Adrenal gland (tissue), 5 donors: ENCODE measurements around the gene TBXAS1.

ENCODE experiments used
- CTCF ChIP-seq, 6 experiments: fragments of 450-650 bp in 4 of 6; fragments of 200-600 bp in 2 of 6; sonication (generic) in 1 of 6; IDR thresholded peaks; 1 replicate in 5 of 6; 2 replicates in 1 of 6; pipeline versions ENCODE4 v1.5.1 to v1.8.0; 2016 to 2021; ENCODE audit warnings: antibody characterized with exemption in 6 of 6, mild to moderate bottlenecking in 2 of 6, moderate library complexity in 1 of 6
- POLR2A ChIP-seq, 2 donors: fragments of 450-650 bp; IDR thresholded peaks; one replicate each; pipeline ENCODE4 v1.6.1; 2017; ENCODE audit warnings: antibody characterized with exemption in 2 of 2, mild to moderate bottlenecking in 2 of 2, moderate library complexity in 1 of 2
- donor health status: DM: no; HTN: no; CAD: no.

DNA sequence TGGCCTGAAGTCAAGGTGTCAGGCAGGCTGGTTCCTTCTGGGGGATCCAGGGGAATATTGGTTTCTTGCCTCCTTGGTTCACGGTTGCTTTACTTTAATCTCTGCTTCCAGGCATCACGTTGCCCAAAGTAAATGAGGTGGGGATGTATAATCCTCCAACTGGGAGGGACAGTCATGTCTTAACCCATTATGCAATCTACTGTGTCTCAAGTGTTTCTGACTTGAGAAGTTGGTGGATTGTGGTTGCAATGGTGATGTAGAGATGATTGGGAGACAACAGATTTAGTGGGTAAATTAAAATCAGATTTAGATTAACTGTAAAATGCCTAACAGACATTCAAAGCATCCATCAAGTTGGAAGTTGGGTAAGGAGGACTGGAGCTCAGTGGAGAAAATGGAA, 32.7 kb downstream of the TBXAS1 start:
- TF ChIP-seq CTCF (IDR thresholded peaks at IDR 0.05): no peak
- no peak for TF ChIP-seq POLR2A (IDR thresholded peaks at IDR 0.05)
